Naive thymus-derived CD4-positive, alpha-beta T cell (primary cell): Measurements from ENCODE around the gene CEP41. TPM values are rescaled to one million over a fixed set of nuclear protein-coding genes. Genes with fewer than 3 reads are reported as not detected.
"Not testable (repeated sequence)": the region's sequence is repeated elsewhere in the genome, so short reads cannot be mapped to it uniquely, and the experiment has no call there.

Source experiments
- ATAC-seq: fragments of 150-1000 bp; cut with Tn5 transposase; 2 replicates; pipeline ENCODE4 v1.10.0; 2021; ENCODE audit warnings: mild to moderate bottlenecking, moderate library complexity
- CTCF ChIA-PET: fragments of 350-600 bp; sonication (Branson Sonifier 250); formaldehyde crosslinking; loops from one replicate; lab custom pipeline; 2021; ENCODE audit warnings: antibody characterized with exemption; lab: Charles Lee
- POLR2A ChIA-PET: fragments of 350-600 bp; sonication (Branson Sonifier 250); formaldehyde crosslinking; loops from one replicate; lab custom pipeline; 2021; ENCODE audit warnings: antibody characterized with exemption, inconsistent platforms; lab: Charles Lee
- DNase-seq, 9 donors: peaks; one replicate each; pipeline versions ENCODE4 v3.0.0 to v3.0.0-alpha.2; 2020 to 2022; ENCODE audit warnings: mixed read lengths in 1 of 9
- H3K27ac ChIP-seq: one replicate; pipeline ENCODE4 v1.7.0; 2013; ENCODE audit warnings: mild to moderate bottlenecking, low read depth, low read length, moderate library complexity
- H3K27me3 ChIP-seq, 2 donors: one replicate each; pipeline ENCODE4 v1.7.0; 2013; ENCODE audit warnings: low read length in 2 of 2, mild to moderate bottlenecking in 2 of 2, moderate library complexity in 2 of 2; ENCODE audit not compliant: control insufficient read depth in 2 of 2, insufficient read depth in 2 of 2
- H3K36me3 ChIP-seq, 3 experiments: 1 replicate in 2 of 3; 2 replicates in 1 of 3; pipeline ENCODE4 v1.7.0; 2013; ENCODE audit warnings: low read length in 3 of 3, mild to moderate bottlenecking in 3 of 3, moderate library complexity in 1 of 3; ENCODE audit not compliant: insufficient read depth in 3 of 3, control insufficient read depth in 2 of 3
- H3K4me1 ChIP-seq, 2 donors: one replicate each; pipeline ENCODE4 v1.7.0; 2013; ENCODE audit warnings: low read length in 2 of 2, mild to moderate bottlenecking in 2 of 2, moderate library complexity in 1 of 2; ENCODE audit not compliant: control insufficient read depth in 2 of 2, insufficient read depth in 2 of 2
- H3K4me3 ChIP-seq: 2 replicates; pipeline ENCODE4 v1.7.0; 2013; ENCODE audit warnings: mild to moderate bottlenecking, low read length
- H3K9me3 ChIP-seq, 3 experiments: 1 replicate in 2 of 3; 2 replicates in 1 of 3; pipeline ENCODE4 v1.7.0; 2013; ENCODE audit warnings: low read length in 3 of 3; ENCODE audit not compliant: control insufficient read depth in 2 of 3
- H3K27ac Mint-ChIP-seq, 9 donors: one replicate each; pipeline ENCODE4 v1.8.0; 2020 to 2022; ENCODE audit warnings: mixed read lengths in 9 of 9, mild to moderate bottlenecking in 8 of 9, moderate library complexity in 5 of 9, inconsistent platforms in 2 of 9
- H3K27me3 Mint-ChIP-seq, 5 donors: one replicate each; pipeline ENCODE4 v1.8.0; 2021 to 2022; ENCODE audit warnings: mixed read lengths in 5 of 5, mild to moderate bottlenecking in 1 of 5
- H3K36me3 Mint-ChIP-seq, 5 donors: one replicate each; pipeline ENCODE4 v1.8.0; 2020 to 2022; ENCODE audit warnings: mixed read lengths in 5 of 5, mild to moderate bottlenecking in 3 of 5, inconsistent platforms in 1 of 5
- H3K4me1 Mint-ChIP-seq, 7 donors: one replicate each; pipeline ENCODE4 v1.8.0; 2020 to 2022; ENCODE audit warnings: mixed read lengths in 7 of 7, mild to moderate bottlenecking in 3 of 7, inconsistent platforms in 1 of 7
- H3K4me3 Mint-ChIP-seq, 10 donors: one replicate each; pipeline ENCODE4 v1.8.0; 2020 to 2022; ENCODE audit warnings: mild to moderate bottlenecking in 10 of 10, mixed read lengths in 10 of 10, moderate library complexity in 6 of 10, inconsistent platforms in 2 of 10
- H3K9me3 Mint-ChIP-seq, 11 donors: one replicate each; pipeline ENCODE4 v1.8.0; 2020 to 2022; ENCODE audit warnings: mixed read lengths in 11 of 11, mild to moderate bottlenecking in 4 of 11, inconsistent platforms in 1 of 11, moderate library complexity in 1 of 11
- intact Hi-C, 2 donors: fragments of 100-400 bp; cut with micrococcal nuclease; formaldehyde crosslinking; loops; one replicate each; pipeline ENCODE4 v1.15.1; 2023
- polyA plus RNA-seq, 2 donors: library from polyadenylated mRNA; unstranded; fragments of 300-500 nt; fragmentation: Illumina TruSeq; gene quantifications; one replicate each; pipeline ENCODE4 v1.2.3, GENCODE V29; 2021
- total RNA-seq, 6 experiments: library from RNA in 5 of 6; stranded (reverse) in 5 of 6; gene quantifications; 1 replicate in 5 of 6; 2 replicates in 1 of 6; pipeline ENCODE4 v1.2.3 and lab custom pipeline; 2021 to 2026

CEP41 gene
- total and polyA plus RNA-seq, 7 experiments from 2014 or later: 6.9 to 29.6 (median 13.3) TPM

DNA sequence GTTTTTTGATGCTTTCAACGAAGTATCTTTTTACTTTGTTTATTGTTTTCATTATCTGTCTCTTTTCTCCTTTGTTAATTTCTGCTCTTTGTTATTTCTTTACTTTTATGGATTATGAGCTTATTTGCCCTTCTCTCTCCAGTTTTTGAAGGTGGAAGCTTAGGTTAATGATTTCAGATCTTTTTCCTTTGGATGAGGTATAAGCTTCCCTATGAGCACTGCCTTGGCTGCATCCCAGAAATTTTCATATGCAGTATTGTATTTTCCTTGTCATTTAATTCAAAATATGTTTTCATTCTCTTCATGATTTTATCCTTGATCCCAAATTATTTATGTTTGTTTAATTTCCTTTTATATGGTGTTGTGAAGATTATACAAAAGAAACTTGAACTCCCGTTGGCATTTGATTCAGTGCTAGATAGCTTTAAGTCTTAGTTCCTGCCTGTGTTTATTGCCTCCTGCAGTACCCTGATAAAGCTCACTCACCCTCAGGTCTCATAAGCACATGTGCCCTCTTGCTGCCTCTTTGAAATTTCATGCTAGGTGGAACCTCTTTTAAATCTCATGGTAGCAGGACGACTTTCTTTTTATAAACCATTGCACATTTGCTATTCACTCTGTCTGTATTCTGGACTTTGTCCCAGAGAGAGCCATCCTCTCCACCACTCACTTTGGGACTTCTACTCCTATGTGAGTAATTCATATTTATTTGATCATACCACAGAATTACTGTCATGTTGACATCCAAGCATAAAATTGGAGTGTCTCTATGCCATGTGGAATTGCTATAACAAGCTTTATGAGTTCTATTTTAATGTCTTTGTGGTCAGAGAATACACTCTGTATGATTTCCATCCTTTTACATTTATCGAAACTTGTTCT lies 23.0 kb upstream of the CEP41 start:
- no peak for ATAC-seq
- Mint-ChIP-seq H3K36me3 (peaks cover 0 to 9% (median 7%) of the 10 kb centered on the region in 5 donors), H3K4me1 (peaks cover 0 to 13% (median 11%) of the 10 kb centered on the region in 7 donors), H3K27ac (no peak overlapping the region), H3K9me3 (peaks cover 0 to 19% (median 13%) of the 10 kb centered on the region in 11 donors), H3K27me3 (peaks cover 0 to 4% (median 0%) of the 10 kb centered on the region in 5 donors), H3K4me3 (no peak overlapping the region)
- Histone ChIP-seq H3K36me3 (no peaks in the 10 kb centered on the region), H3K27me3 (no peaks in the 10 kb centered on the region), H3K4me3 (no peak overlapping the region), H3K9me3 (peaks cover 0 to 10% (median 4%) of the 10 kb centered on the region in 3 experiments), H3K27ac (no peak overlapping the region), H3K4me1 (no peaks in the 10 kb centered on the region)
- peak in 4 of 9 donors; percentile 9 to 38 (median 22) for DNase-seq
- ChIA-PET CTCF (interaction anchor here (0.7 to 2.2 kb wide), 6 partner anchors 10 to 221 kb away, joined by 3 to 5 read pairs (median 4); no protein-coding TSS in a partner anchor), POLR2A (interaction anchor here (0.8 kb wide), 1 partner anchor 36 kb away, joined by 3 read pairs; no protein-coding TSS in a partner anchor)
- intact Hi-C loops: loop anchor here in 1 of 2 donors (1.0 to 2.0 kb wide), 2 partner anchors 69 to 221 kb away; no protein-coding TSS in a partner anchor

DNA sequence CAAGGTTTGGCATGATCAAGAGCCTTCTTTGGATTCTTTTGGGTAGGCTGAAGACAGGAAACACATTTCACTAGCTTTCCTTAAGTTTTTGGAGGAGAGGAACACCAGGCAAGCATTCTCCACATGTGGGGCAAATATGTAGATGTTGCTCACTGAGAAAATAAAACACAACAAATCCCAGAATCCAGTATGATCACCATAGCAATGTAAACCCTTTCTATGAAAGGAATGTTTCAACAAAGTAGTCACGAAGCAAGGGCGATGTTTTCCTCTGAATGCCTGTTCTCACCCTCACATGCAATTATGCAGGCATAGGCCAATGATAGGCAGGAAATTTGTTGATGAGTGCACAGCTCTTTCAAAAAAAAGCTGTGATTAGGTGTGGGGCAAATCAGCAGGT lies 20.5 kb upstream of the CEP41 start:
- POLR2A ChIA-PET: no interaction called here
- H3K4me1 Mint-ChIP-seq: peaks cover 4 to 21% (median 20%) of the 10 kb centered on the region in 7 donors

DNA sequence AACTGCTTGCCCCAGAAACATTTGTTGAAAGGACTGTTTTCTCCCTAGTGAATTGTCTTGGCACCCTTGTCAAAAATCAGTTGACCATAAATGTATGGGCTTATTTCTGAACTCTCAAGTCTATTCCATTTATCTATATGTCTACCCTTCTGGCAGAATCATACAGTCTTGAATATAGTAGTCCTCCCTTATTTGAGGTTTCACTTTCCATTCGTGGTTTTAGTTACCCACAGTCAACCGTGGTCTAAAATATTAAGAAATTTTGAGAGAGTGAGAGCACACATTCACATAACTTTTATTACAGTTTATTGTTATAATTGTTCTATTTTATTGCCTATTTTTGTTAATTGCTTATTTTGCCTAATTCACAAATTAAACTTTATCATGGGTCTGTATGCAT lies 17.4 kb upstream of the CEP41 start:
- Mint-ChIP-seq H3K27ac (peak overlapping the region in 8 of 9 donors; percentile 21 to 86 (median 64)), H3K4me3 (peak overlapping the region in 9 of 10 donors; percentile 29 to 79 (median 65)), H3K9me3 (peaks cover 0 to 25% (median 13%) of the 10 kb centered on the region in 11 donors), H3K4me1 (peaks cover 5 to 21% (median 16%) of the 10 kb centered on the region in 7 donors), H3K27me3 (no peaks in the 10 kb centered on the region), H3K36me3 (peaks cover 0 to 12% (median 11%) of the 10 kb centered on the region in 5 donors)
- ChIA-PET POLR2A (interaction anchor here (2.4 kb wide), 1 partner anchor 253 kb away, joined by 6 read pairs; the partner anchor contains the start of gene TMEM209), CTCF (interaction anchor here (0.6 to 1.6 kb wide), 2 partner anchors 16 to 1239 kb away, joined by 3 read pairs; no protein-coding TSS in a partner anchor)
- peak; percentile 71 for ATAC-seq
- no peak overlapping the region for H3K27ac ChIP-seq
- H3K4me1 ChIP-seq: peaks cover 4% of the 10 kb centered on the region in 2 donors
- H3K36me3 ChIP-seq: no peaks in the 10 kb centered on the region
- DNase-seq: peak in 2 of 9 donors; percentile 19 to 37
- intact Hi-C loops: no loop called here
- H3K4me3 ChIP-seq: no peak overlapping the region
- no peaks in the 10 kb centered on the region for H3K27me3 ChIP-seq
- peaks cover 0 to 10% (median 4%) of the 10 kb centered on the region in 3 experiments for H3K9me3 ChIP-seq

More for the DNA sequence above, 20.5 kb upstream of the CEP41 start:
- Histone ChIP-seq H3K27ac (no peak overlapping the region), H3K9me3 (peaks cover 0 to 10% (median 4%) of the 10 kb centered on the region in 3 experiments), H3K27me3 (no peaks in the 10 kb centered on the region), H3K36me3 (no peaks in the 10 kb centered on the region), H3K4me3 (no peak overlapping the region), H3K4me1 (peaks cover 4% of the 10 kb centered on the region in 2 donors)
- CTCF ChIA-PET: no interaction called here
- H3K36me3 Mint-ChIP-seq: peaks cover 0 to 12% (median 11%) of the 10 kb centered on the region in 5 donors
- ATAC-seq (no peak), DNase-seq (no peak)
- H3K4me3 Mint-ChIP-seq: no peak overlapping the region
- intact Hi-C loops: no loop called here
- peaks cover 0 to 25% (median 15%) of the 10 kb centered on the region in 11 donors for H3K9me3 Mint-ChIP-seq
- H3K27ac Mint-ChIP-seq: no peak overlapping the region
- no peaks in the 10 kb centered on the region for H3K27me3 Mint-ChIP-seq

DNA sequence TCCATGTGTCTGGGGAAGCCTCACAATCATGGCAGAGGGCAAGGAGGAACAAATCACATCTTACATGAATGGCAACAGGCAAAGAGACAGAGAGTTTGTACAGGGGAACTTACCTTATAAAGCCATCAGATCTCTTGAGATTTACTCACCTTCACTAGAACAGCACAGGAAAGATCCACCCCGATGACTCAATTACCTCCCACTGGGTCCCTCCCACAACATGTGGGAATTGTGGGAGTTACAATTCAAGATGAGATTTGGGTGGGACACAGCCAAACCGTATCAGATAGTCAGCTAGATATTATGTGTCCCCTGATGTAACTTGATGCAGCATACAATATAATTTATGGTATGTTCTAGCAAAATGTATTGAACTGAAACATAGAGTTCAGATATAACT lies 14.1 kb upstream of the CEP41 start:
- Histone ChIP-seq H3K27ac (no peak overlapping the region), H3K4me3 (no peak overlapping the region), H3K27me3 (no peaks in the 10 kb centered on the region), H3K9me3 (peaks cover 0 to 10% (median 4%) of the 10 kb centered on the region in 3 experiments), H3K4me1 (peaks cover 4% of the 10 kb centered on the region in 2 donors), H3K36me3 (no peaks in the 10 kb centered on the region)
- intact Hi-C loops: no loop called here
- Mint-ChIP-seq H3K4me1 (peaks cover 5 to 21% (median 16%) of the 10 kb centered on the region in 7 donors), H3K27me3 (no peaks in the 10 kb centered on the region), H3K36me3 (peaks cover 0 to 12% (median 7%) of the 10 kb centered on the region in 5 donors), H3K9me3 (peaks cover 0 to 19% (median 11%) of the 10 kb centered on the region in 11 donors), H3K4me3 (no peak overlapping the region), H3K27ac (no peak overlapping the region)
- ChIA-PET POLR2A (no interaction called here), CTCF (interaction anchor here (1.2 kb wide), 1 partner anchor 32 kb away, joined by 4 read pairs; no protein-coding TSS in a partner anchor)
- ATAC-seq (no peak), DNase-seq (no peak)

DNA sequence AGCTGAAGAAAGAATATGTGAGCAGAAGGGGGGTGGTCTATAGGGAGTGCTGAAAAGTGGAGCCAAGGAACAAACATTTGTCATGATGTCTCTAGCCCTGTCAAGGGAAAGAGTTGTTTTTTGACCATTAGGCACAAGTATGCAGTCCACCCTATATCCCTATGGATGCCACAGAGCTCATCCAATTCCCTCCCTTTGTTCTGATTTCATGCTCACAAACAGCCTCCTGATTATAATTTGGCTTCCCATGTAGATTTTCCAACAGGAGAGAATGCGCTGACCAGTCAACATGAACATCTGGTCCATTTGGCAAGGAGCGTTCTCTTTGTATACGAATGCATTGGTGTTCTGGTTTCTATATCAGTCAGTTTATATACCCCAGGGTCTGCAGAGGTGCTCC lies 12.1 kb upstream of the CEP41 start:
- ChIA-PET CTCF (no interaction called here), POLR2A (interaction anchor here (0.6 kb wide), 1 partner anchor 93 kb away, joined by 3 read pairs; no protein-coding TSS in a partner anchor)
- Histone ChIP-seq H3K4me1 (peaks cover under 1 to 2% of the 10 kb centered on the region in 2 donors), H3K27ac (no peak overlapping the region), H3K4me3 (no peak overlapping the region), H3K36me3 (no peaks in the 10 kb centered on the region), H3K27me3 (no peaks in the 10 kb centered on the region), H3K9me3 (no peaks in the 10 kb centered on the region)
- Mint-ChIP-seq H3K4me1 (peaks cover under 1 to 10% (median 4%) of the 10 kb centered on the region in 7 donors), H3K4me3 (no peak overlapping the region), H3K36me3 (peaks cover 2 to 7% (median 4%) of the 10 kb centered on the region in 5 donors), H3K9me3 (peaks cover 0 to 7% (median 4%) of the 10 kb centered on the region in 11 donors), H3K27me3 (peaks cover 0 to 4% (median 0%) of the 10 kb centered on the region in 5 donors), H3K27ac (no peak overlapping the region)
- intact Hi-C loops: no loop called here
- ATAC-seq (no peak), DNase-seq (no peak)

DNA sequence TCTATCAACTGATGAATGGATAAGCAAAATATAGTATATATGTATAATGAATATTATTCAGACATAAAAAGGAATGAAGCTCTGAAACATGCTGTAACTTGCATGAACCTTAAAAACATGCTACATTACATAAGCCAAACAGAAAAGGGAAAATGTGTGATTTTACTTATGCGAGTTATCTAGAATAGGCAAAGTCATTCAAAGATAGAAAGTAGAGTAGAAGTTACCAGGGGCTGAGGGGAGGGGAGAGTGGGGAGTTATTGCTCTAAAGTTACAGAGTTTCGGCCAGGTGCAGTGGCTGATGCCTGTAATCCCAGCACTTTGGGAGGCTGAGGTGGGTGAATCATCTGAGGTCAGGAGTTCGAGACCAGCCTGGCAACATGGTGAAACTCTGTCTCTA lies 10.5 kb upstream of the CEP41 start:
- DNase-seq, H3K36me3 Mint-ChIP-seq, H3K4me1 ChIP-seq, H3K27me3 Mint-ChIP-seq, ATAC-seq, H3K27ac Mint-ChIP-seq, H3K4me3 Mint-ChIP-seq, H3K27me3 ChIP-seq, H3K27ac ChIP-seq, H3K9me3 ChIP-seq, H3K36me3 ChIP-seq, POLR2A ChIA-PET, H3K4me3 ChIP-seq, H3K4me1 Mint-ChIP-seq, CTCF ChIA-PET, intact Hi-C loops: not testable (repeated sequence)
- H3K9me3 Mint-ChIP-seq: peaks cover 0 to 13% (median 5%) of the 10 kb centered on the region in 11 donors
